K562 (cell line): ENCODE measurements around the gene COX5A. TPM values are rescaled to one million over a fixed set of nuclear protein-coding genes. Genes with fewer than 3 reads are reported as not detected.

Experiments
- CBX3 ChIP-seq, 2 experiments: IDR thresholded peaks; 1 replicate in 1 of 2; 2 replicates in 1 of 2; pipeline ENCODE4 v1.6.1; 2012; ENCODE audit warnings: inconsistent platforms in 2 of 2, low read length in 2 of 2, borderline replicate concordance in 1 of 2, control low read depth in 1 of 2
- DNMT1 ChIP-seq: fragments of 450-650 bp; IDR thresholded peaks from 2 replicates; pipeline ENCODE4 v1.6.1; 2016; ENCODE audit warnings: antibody characterized with exemption, mild to moderate bottlenecking
- HLTF ChIP-seq: fragments of 450-650 bp; IDR thresholded peaks from 2 replicates; pipeline ENCODE4 v1.6.1; 2016
- KDM4B ChIP-seq, 2 experiments: fragments of 450-650 bp in 1 of 2; sonication (generic) in 1 of 2; IDR thresholded peaks; 2 replicates each; pipeline ENCODE4 v1.6.1; 2016 to 2017; ENCODE audit warnings: borderline replicate concordance in 2 of 2, antibody characterized with exemption in 1 of 2, low read depth in 1 of 2, mild to moderate bottlenecking in 1 of 2
- MEIS2 ChIP-seq: fragments of 450-650 bp; IDR thresholded peaks from 2 replicates; pipeline ENCODE4 v1.6.1; 2014; ENCODE audit warnings: mild to moderate bottlenecking; ENCODE audit not compliant: partially characterized antibody
- NR4A1 ChIP-seq, 2 experiments: fragments of 250-450 bp in 1 of 2; fragments of 450-650 bp in 1 of 2; sonication (Bioruptor Pico) in 1 of 2; IDR thresholded peaks; 2 replicates each; pipeline versions ENCODE4 v1.4.0 to v1.6.1; 2016 to 2020; ENCODE audit warnings: mild to moderate bottlenecking in 2 of 2, missing compliant biosample characterization in 1 of 2, missing genetic modification characterization in 1 of 2, moderate library complexity in 1 of 2
- PHB2 ChIP-seq: fragments of 450-650 bp; IDR thresholded peaks from 2 replicates; pipeline ENCODE4 v1.6.1; 2017; ENCODE audit warnings: low read depth
- RBM39 ChIP-seq: fragments of 200-400 bp; formaldehyde crosslinking; optimal IDR thresholded peaks from 2 replicates; pipeline ENCODE3; 2018; ENCODE audit warnings: low read depth, low read length
- TFAP4 ChIP-seq: sonication (generic); formaldehyde crosslinking; IDR thresholded peaks from 2 replicates; pipeline ENCODE4 v1.8.0; 2022; ENCODE audit warnings: missing genetic modification reagents, mild to moderate bottlenecking, moderate library complexity, borderline replicate concordance
- TRIM24 ChIP-seq, 2 experiments: fragments of 450-650 bp; IDR thresholded peaks; 2 replicates each; pipeline ENCODE4 v1.6.1; 2016
- ZNF318 ChIP-seq, 2 experiments: fragments of 450-650 bp; IDR thresholded peaks; 2 replicates each; pipeline ENCODE4 v1.6.1; 2016; ENCODE audit warnings: mild to moderate bottlenecking in 2 of 2, borderline replicate concordance in 1 of 2, low read depth in 1 of 2, moderate library complexity in 1 of 2
- ZNF518B ChIP-seq: fragments of 250-450 bp; sonication (Bioruptor Pico); IDR thresholded peaks from 2 replicates; pipeline ENCODE4 v1.5.0; 2021; ENCODE audit warnings: mild to moderate bottlenecking, moderate library complexity
- polyA plus RNA-seq, 8 experiments: library from polyadenylated mRNA; depleted of rRNA in 4 of 8; stranded (reverse) in 5 of 8; unstranded in 3 of 8; fragments of >200 nt; fragmentation: Nextera tagmentation in 2 of 8; fragmentation: Illumina TruSeq in 1 of 8; extraction: Ambion mirVana in 2 of 8; extraction: Trizol in 1 of 8; gene quantifications; 2 replicates each; pipeline versions ENCODE4 v1.2.1 to v1.2.3, GENCODE V29; 2011 to 2014; ENCODE audit warnings: inconsistent platforms in 1 of 8, missing spikeins in 1 of 8
- total RNA-seq, 7 experiments: library from RNA; depleted of rRNA in 6 of 7; stranded (reverse); fragments of >200 nt in 6 of 7; fragmentation: Illumina TruSeq in 2 of 7; extraction: Trizol in 2 of 7; gene quantifications; 2 replicates each; pipeline versions ENCODE4 v1.2.1 to v1.2.3, GENCODE V29; 2011 to 2021; ENCODE audit warnings: low replicate concordance in 1 of 7

Gene COX5A
- total and polyA plus RNA-seq, 9 of the 15 experiments (the other 6 are each of a cell fraction or from before 2014, with no cell fraction given) = 86.8 to 553 (median 371) TPM

- TF ChIP-seq ZNF318 (IDR thresholded peaks at IDR 0.05; ENCODE audit: borderline replicate concordance in 1 of 2, low read depth in 1 of 2) = no peak
- TF ChIP-seq MEIS2 = peak; percentile 87
- TF ChIP-seq HLTF = no peak; the same call in 1 of the 2 replicates
- TF ChIP-seq ZNF518B (CRISPR knock-in tag) = no peak
- TF ChIP-seq PHB2 = no peak
- TF ChIP-seq DNMT1 = no peak
- peak in 1 of 2 experiments; percentile 54; a peak in 1 of 4 replicates for TF ChIP-seq KDM4B (IDR thresholded peaks at IDR 0.05; ENCODE audit: borderline replicate concordance in 2 of 2, low read depth in 1 of 2)
- no peak for TF ChIP-seq NR4A1 (CRISPR knock-in tag; IDR thresholded peaks at IDR 0.05)
- TF ChIP-seq NR4A1 (tag; IDR thresholded peaks at IDR 0.05) = no peak
- no peak for TF ChIP-seq RBM39
- 0 out of 4 replicates have a peak, but pooled peaks of 1 of the 2 experiments have one; percentile 11 for TF ChIP-seq TRIM24 (IDR thresholded peaks at IDR 0.05)
- TF ChIP-seq CBX3 (IDR thresholded peaks at IDR 0.05; ENCODE audit: borderline replicate concordance in 1 of 2, low read length in 2 of 2) = no peak
- TF ChIP-seq TFAP4 (CRISPR knock-in tag) = peak; percentile 89
These were observed at the start of gene COX5A (continued) for GRCh38 chr15:74937590-74938371.
